ENCODE data around the gene VPS33A. TPM values are rescaled to one million over a fixed set of nuclear protein-coding genes. Genes with fewer than 3 reads are reported as not detected.

Gene VPS33A
- polyA plus RNA-seq (2013, experiment 1 of 4) = 49.3 TPM
- polyA plus RNA-seq (2013, experiment 2 of 4) = 58.7 TPM
- 35.7 TPM for polyA plus RNA-seq (2013, experiment 3 of 4)
- polyA plus RNA-seq (2013, experiment 4 of 4) = 39.1 TPM

- peak within 1 kb of the TSS; percentile 94 for H3K27ac ChIP-seq (ENCODE audit: insufficient read depth, low read depth, low read length, poor library complexity, severe bottlenecking)
- no peaks in the 10 kb centered on the region for H3K9me3 ChIP-seq (ENCODE audit: control insufficient read depth, low read length)
- 0 to 1% methylated on average over 56 of the region's 56 CpGs for WGBS, 2 experiments
Measured at GRCh38 chr12:122266230-122266901, at the start of gene VPS33A. VPS33A (minus strand) TSS chr12:122266494; CDS start chr12:122266408, 86 bp downstream.

DNA sequence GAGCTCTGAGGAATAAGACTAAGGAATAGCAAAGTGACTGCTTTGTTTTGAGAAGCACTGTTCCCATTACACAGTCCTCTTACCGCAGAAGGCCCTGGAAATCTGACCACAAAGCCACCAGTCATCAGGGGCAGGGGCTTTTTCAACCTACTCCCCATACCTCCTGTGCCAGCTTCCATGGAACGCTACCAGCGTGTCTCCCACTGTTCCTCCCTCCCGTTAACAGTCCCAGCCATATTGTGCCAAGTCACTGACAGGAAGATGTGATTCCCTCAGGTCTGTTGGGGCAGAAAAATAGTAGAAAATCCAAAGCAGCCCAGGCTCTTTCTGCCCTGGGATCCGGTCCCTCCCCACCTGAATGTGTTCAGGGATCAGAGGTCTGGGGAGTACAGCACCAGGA, 46.6 kb upstream of the VPS33A start:
- H3K4me3 ChIP-seq (ENCODE audit: insufficient read depth, low read depth, low read length) = no peak overlapping the region
- no peaks in the 10 kb centered on the region for H3K4me1 ChIP-seq (ENCODE audit: control insufficient read depth, insufficient read depth, low read length)
- H3K9me3 ChIP-seq (ENCODE audit: control insufficient read depth, low read length) = no peaks in the 10 kb centered on the region
- 96 to 97% methylated on average over 5 of the region's 5 CpGs for WGBS, 2 experiments
- no peak overlapping the region for H3K27ac ChIP-seq (ENCODE audit: insufficient read depth, low read depth, low read length, poor library complexity, severe bottlenecking)
- no peaks in the 10 kb centered on the region for H3K27me3 ChIP-seq (ENCODE audit: control insufficient read depth, insufficient read depth, low read length, poor library complexity, severe bottlenecking)
- H3K36me3 ChIP-seq (ENCODE audit: control insufficient read depth, insufficient read depth, low read length) = peaks cover 12% of the 10 kb centered on the region

More at GRCh38 chr12:122266230-122266901, at the start of gene VPS33A:
- no peaks in the 10 kb centered on the region for H3K27me3 ChIP-seq (ENCODE audit: control insufficient read depth, insufficient read depth, low read length, poor library complexity, severe bottlenecking)
- peak within 1 kb of the TSS; percentile 92 for H3K4me3 ChIP-seq (ENCODE audit: insufficient read depth, low read depth, low read length)
- peaks cover 4% of the 10 kb centered on the region for H3K36me3 ChIP-seq (ENCODE audit: control insufficient read depth, insufficient read depth, low read length)
- peaks cover 7% of the 10 kb centered on the region for H3K4me1 ChIP-seq (ENCODE audit: control insufficient read depth, insufficient read depth, low read length)

DNA sequence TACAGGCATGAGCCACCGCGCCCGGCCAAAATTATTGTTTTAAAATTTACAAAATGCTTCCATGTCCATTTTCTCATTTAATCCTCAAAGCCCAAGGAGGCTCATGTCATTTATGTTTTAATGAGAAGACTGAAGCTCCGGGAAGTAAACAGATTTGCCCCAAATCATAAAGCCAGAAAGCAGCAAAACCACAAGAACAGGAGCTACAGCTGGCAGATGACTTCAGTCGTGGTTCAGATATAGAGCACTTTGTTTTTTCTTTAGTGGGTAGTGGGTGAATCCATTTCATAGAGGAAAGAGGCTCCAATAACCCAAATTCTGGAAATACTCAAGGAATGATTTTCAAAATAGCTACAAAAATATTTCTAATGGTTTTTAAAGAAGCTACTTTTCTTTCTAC, 45.4 kb upstream of the VPS33A start:
- Histone ChIP-seq H3K4me1 (ENCODE audit: control insufficient read depth, insufficient read depth, low read length) (no peaks in the 10 kb centered on the region), H3K27ac (ENCODE audit: insufficient read depth, low read depth, low read length, poor library complexity, severe bottlenecking) (no peak overlapping the region), H3K36me3 (ENCODE audit: control insufficient read depth, insufficient read depth, low read length) (peaks cover 4% of the 10 kb centered on the region), H3K4me3 (ENCODE audit: insufficient read depth, low read depth, low read length) (no peak overlapping the region), H3K9me3 (ENCODE audit: control insufficient read depth, low read length) (no peaks in the 10 kb centered on the region), H3K27me3 (ENCODE audit: control insufficient read depth, insufficient read depth, low read length, poor library complexity, severe bottlenecking) (no peaks in the 10 kb centered on the region)
- WGBS, 2 experiments = 89 to 98% methylated on average over 5 of the region's 5 CpGs

DNA sequence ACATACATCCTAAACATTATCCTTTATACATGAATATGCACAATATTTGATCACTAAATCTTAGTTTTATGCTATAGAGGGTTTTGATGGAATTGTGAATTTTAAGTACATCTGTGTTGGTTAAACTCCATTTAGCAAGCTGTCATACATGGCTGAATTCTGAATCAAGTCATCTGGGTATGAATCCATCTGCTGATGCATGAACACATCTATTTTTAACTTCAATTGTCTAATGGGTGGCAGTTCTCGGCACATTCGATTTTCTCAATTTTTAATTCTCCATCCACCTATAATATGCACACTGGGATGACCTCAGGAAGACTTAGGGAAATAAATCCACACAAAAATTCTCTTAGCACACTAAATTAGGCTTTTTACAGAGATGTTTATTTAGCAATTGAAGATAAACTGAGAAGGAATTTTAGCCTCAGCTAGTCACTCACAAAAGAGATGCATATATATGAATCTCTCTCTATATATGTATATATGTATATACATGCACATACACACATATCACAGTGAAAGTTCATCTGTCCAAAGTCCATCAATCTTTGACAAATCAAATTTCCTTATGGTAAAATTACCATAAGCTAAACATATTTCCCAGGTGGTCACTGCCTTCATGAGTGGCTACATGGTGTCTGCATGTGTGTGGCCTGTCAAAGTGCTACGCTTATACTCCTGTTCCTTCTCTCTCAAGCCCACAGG, 44.5 kb upstream of the VPS33A start:
- H3K4me3 ChIP-seq (ENCODE audit: insufficient read depth, low read depth, low read length) = no peak overlapping the region
- H3K27ac ChIP-seq (ENCODE audit: insufficient read depth, low read depth, low read length, poor library complexity, severe bottlenecking) = no peak overlapping the region
- H3K36me3 ChIP-seq (ENCODE audit: control insufficient read depth, insufficient read depth, low read length) = peaks cover 4% of the 10 kb centered on the region
- H3K27me3 ChIP-seq (ENCODE audit: control insufficient read depth, insufficient read depth, low read length, poor library complexity, severe bottlenecking) = no peaks in the 10 kb centered on the region
- WGBS, 2 experiments = 81 to 94% methylated on average over 3 of the region's 3 CpGs
- no peaks in the 10 kb centered on the region for H3K9me3 ChIP-seq (ENCODE audit: control insufficient read depth, low read length)
- no peaks in the 10 kb centered on the region for H3K4me1 ChIP-seq (ENCODE audit: control insufficient read depth, insufficient read depth, low read length)

DNA sequence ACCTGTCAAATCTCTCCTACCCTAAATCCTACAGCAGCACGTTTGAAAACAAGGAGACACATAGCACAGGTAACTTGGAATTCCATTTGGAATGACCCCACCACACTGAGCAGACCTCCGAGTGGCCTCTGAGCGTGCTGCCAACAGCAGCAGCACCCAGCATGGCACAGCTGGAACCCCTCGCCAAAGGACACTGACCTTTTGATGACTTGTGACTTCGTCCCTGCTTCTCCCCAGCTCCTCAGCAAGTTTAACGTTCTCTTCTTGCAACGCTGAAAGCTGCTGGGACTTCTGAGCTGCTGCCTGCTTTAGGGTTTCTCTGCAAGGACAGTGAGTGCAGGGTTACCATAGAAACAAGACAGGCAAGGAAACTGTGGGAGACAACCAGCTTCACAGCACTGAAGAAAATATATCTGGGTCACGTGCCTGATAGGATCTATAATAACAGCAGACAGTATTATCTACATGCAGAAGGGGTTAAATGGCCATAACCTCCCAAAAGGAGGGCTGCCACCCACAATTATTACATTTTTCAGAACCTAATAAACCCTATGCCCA, 43.3 kb upstream of the VPS33A start:
- Histone ChIP-seq H3K4me1 (ENCODE audit: control insufficient read depth, insufficient read depth, low read length) (no peaks in the 10 kb centered on the region), H3K27me3 (ENCODE audit: control insufficient read depth, insufficient read depth, low read length, poor library complexity, severe bottlenecking) (no peaks in the 10 kb centered on the region), H3K36me3 (ENCODE audit: control insufficient read depth, insufficient read depth, low read length) (peaks cover 5% of the 10 kb centered on the region), H3K27ac (ENCODE audit: insufficient read depth, low read depth, low read length, poor library complexity, severe bottlenecking) (no peak overlapping the region), H3K4me3 (ENCODE audit: insufficient read depth, low read depth, low read length) (no peak overlapping the region), H3K9me3 (ENCODE audit: control insufficient read depth, low read length) (no peaks in the 10 kb centered on the region)
- WGBS, 2 experiments = 91 to 93% methylated on average over 8 of the region's 8 CpGs

GRCh38 chr12:122308811-122309210, 42.5 kb upstream of the VPS33A start:
- Histone ChIP-seq H3K36me3 (ENCODE audit: control insufficient read depth, insufficient read depth, low read length) (peaks cover 8% of the 10 kb centered on the region), H3K9me3 (ENCODE audit: control insufficient read depth, low read length) (no peaks in the 10 kb centered on the region), H3K4me3 (ENCODE audit: insufficient read depth, low read depth, low read length) (no peak overlapping the region), H3K27me3 (ENCODE audit: control insufficient read depth, insufficient read depth, low read length, poor library complexity, severe bottlenecking) (no peaks in the 10 kb centered on the region), H3K27ac (ENCODE audit: insufficient read depth, low read depth, low read length, poor library complexity, severe bottlenecking) (no peak overlapping the region), H3K4me1 (ENCODE audit: control insufficient read depth, insufficient read depth, low read length) (no peaks in the 10 kb centered on the region)
- 83 to 95% methylated on average over 1 of the region's 1 CpG for WGBS, 2 experiments

DNA sequence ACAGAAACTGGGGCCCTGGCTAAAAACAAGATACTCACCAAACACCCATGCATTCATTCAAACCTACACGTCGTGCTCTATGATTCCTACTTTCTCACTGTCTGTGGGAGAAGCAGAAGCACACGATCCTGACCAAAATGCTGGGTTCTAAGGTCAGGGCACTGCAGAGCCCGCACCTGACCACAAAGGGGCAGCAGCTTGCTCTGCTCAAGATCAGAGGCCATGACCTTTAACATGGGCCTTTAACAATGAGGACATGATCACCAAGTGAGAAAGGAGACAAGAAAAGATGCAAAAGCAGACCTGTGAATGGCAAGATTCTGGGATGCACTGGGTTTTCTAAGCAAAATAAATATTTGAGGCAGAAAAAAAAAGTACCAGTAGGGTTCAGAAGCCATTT, 40.1 kb upstream of the VPS33A start:
- Histone ChIP-seq H3K4me1 (ENCODE audit: control insufficient read depth, insufficient read depth, low read length) (no peaks in the 10 kb centered on the region), H3K9me3 (ENCODE audit: control insufficient read depth, low read length) (no peaks in the 10 kb centered on the region), H3K4me3 (ENCODE audit: insufficient read depth, low read depth, low read length) (no peak overlapping the region), H3K27me3 (ENCODE audit: control insufficient read depth, insufficient read depth, low read length, poor library complexity, severe bottlenecking) (no peaks in the 10 kb centered on the region), H3K36me3 (ENCODE audit: control insufficient read depth, insufficient read depth, low read length) (peaks cover 8% of the 10 kb centered on the region), H3K27ac (ENCODE audit: insufficient read depth, low read depth, low read length, poor library complexity, severe bottlenecking) (no peak overlapping the region)
- WGBS, 2 experiments = 77 to 82% methylated on average over 4 of the region's 4 CpGs

DNA sequence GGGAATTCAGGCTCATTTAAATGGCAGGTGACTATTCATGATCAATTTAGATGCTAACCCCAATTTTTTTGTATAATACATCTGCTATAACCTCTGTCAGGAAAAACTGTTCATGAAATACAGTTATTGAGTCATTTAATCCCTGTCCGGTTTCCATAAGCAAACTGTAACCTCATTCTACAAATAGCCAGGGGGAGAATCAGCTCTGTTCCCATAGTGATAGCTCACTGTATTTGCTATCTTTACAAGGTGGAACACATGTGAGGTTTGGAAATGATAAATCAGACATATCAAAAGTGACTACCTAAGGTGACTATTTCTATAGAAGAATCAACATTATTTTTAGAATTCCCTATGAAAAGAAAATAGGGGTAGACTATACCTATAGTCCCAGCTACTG, 38.6 kb upstream of the VPS33A start:
- Histone ChIP-seq H3K36me3 (ENCODE audit: control insufficient read depth, insufficient read depth, low read length) (peaks cover 8% of the 10 kb centered on the region), H3K4me1 (ENCODE audit: control insufficient read depth, insufficient read depth, low read length) (no peaks in the 10 kb centered on the region), H3K4me3 (ENCODE audit: insufficient read depth, low read depth, low read length) (no peak overlapping the region), H3K27me3 (ENCODE audit: control insufficient read depth, insufficient read depth, low read length, poor library complexity, severe bottlenecking) (no peaks in the 10 kb centered on the region), H3K9me3 (ENCODE audit: control insufficient read depth, low read length) (no peaks in the 10 kb centered on the region), H3K27ac (ENCODE audit: insufficient read depth, low read depth, low read length, poor library complexity, severe bottlenecking) (no peak overlapping the region)
- WGBS, 2 experiments = 93 to 100% methylated on average over 1 of the region's 1 CpG

- Histone ChIP-seq H3K27me3 (ENCODE audit: control insufficient read depth, insufficient read depth, low read length, poor library complexity, severe bottlenecking) (no peaks in the 10 kb centered on the region), H3K27ac (ENCODE audit: insufficient read depth, low read depth, low read length, poor library complexity, severe bottlenecking) (no peak overlapping the region), H3K4me3 (ENCODE audit: insufficient read depth, low read depth, low read length) (no peak overlapping the region), H3K9me3 (ENCODE audit: control insufficient read depth, low read length) (no peaks in the 10 kb centered on the region), H3K36me3 (ENCODE audit: control insufficient read depth, insufficient read depth, low read length) (peaks cover 4% of the 10 kb centered on the region), H3K4me1 (ENCODE audit: control insufficient read depth, insufficient read depth, low read length) (no peaks in the 10 kb centered on the region)
- WGBS, 2 experiments = 93 to 94% methylated on average over 4 of the region's 4 CpGs
Measured at GRCh38 chr12:122303068-122303467, 36.8 kb upstream of the VPS33A start.

DNA sequence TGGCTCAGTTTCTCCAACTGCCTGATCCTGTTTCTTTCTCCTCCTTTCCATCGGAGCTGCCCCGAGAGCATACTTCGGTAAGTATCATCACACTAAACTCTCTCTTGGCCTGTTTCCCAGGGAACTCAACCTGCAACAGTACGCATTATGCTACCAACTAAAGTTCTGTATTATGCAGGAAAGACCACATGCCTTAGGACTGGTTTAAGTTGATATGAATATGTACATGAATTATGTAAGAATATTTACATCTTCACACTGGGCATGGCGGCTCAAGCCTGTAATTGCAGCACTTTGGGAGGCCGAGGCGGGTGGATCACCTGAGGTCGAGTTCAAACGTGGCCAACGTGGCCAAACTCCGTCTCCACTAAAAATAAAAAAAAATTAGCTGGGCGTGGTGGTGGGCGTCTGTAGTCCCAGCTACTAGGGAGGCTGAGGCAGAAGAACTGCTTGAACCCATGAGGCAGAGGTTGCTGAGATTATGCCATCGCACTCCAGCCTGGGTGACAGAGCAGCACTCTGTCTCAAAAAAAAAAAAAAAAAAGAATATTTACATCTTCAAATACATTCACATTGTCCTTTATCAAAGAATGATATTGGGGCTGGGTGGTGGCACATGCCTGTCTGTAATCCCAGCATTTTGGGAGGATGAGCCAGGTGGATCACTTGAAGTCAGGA, 31.9 kb upstream of the VPS33A start:
- Histone ChIP-seq H3K27me3 (ENCODE audit: control insufficient read depth, insufficient read depth, low read length, poor library complexity, severe bottlenecking) (no peaks in the 10 kb centered on the region), H3K4me3 (ENCODE audit: insufficient read depth, low read depth, low read length) (no peak overlapping the region), H3K36me3 (ENCODE audit: control insufficient read depth, insufficient read depth, low read length) (no peaks in the 10 kb centered on the region), H3K4me1 (ENCODE audit: control insufficient read depth, insufficient read depth, low read length) (no peaks in the 10 kb centered on the region), H3K27ac (ENCODE audit: insufficient read depth, low read depth, low read length, poor library complexity, severe bottlenecking) (no peak overlapping the region), H3K9me3 (ENCODE audit: control insufficient read depth, low read length) (no peaks in the 10 kb centered on the region)
- WGBS, 2 experiments = 91 to 95% methylated on average over 14 of the region's 14 CpGs

Measured in ectodermal cell (in vitro differentiated cells).